Right hindlimb (tissue), 1 donor: ENCODE results near the gene LRR1.
A peak's percentile ranks its signal among the peaks of the same experiment; 100 is the strongest.
"Not testable (repeated sequence)": the region's sequence is repeated elsewhere in the genome, so short reads cannot be mapped to it uniquely, and the experiment has no call there.

Source experiments
- DNase-seq: peaks from one replicate; pipeline ENCODE4 v3.0.0-alpha.2; 2018

The LRR1 gene

DNA sequence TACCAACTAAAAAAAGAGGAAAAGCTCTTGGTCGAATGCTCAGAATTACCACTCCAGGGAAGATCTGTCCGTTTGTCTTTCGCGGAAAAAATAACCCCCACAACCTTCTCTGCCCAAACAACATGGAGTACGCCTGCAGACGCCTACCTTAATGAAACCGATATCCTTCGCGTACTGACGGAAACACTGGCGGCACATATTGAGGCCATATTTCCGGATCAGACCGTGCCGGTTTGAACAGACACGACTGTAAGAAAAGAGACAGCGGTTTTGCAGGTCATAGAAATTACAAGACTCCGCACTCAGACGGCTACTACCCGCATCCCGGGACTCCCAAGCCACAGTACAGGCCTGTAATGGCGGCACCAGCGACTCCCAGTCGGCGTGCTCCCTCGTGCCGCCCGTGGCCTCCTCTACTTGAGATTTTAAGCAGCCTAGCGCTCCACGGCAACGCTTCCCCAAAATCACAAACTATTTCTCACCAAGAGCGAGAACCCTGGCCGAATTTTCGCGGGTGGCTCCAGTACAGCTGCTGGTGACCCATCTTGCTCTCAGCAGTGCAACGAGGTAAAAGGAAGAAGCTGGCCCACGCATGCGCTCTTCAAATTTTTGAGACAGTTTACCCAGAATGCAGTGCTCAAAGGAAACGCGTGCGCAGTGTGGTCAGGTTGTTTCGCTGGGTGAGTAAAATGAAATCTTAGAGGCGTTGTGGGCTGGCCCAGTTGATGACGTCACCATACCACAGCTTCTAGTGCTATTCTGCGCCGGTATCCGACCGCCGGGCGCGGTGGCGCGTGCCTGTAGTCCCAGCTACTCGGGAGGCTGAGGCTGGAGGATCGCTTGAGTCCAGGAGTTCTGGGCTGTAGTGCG is 12.7 kb upstream of the LRR1 start, which contains the start of gene RPS29:
Gene RPS29 (minus strand): TSS at position 578 of the 870 bp plus-strand sequence. CDS start 34 bp downstream, at position 544.
- peak; percentile 99 for DNase-seq

DNA sequence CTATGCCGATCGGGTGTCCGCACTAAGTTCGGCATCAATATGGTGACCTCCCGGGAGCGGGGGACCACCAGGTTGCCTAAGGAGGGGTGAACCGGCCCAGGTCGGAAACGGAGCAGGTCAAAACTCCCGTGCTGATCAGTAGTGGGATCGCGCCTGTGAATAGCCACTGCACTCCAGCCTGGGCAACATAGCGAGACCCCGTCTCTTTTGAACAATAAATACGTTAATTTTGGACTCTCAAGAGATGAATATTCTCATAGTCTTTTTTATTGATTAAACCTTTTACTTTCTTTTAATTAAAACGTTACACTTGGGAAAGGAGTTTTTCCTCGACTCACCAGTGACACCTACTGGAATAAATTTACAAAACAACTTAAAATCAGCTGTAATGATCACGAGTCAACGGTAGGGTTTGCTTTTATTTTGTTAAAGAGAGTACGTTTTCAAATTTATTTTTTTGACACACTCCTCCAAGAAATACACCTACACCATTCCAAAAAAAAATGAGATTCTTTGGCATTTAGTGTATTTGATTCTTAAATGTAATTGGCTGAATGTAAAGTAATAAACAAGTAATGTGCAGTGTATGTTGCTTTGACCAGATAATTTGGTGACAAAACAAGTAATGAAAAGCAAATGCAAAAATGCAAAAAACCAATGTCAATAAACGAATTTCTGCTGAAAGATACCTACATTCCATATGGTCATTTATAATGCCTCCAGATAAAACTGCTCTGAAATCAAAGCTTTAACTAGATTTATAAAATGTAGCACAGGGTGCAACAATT is 11.9 kb upstream of the LRR1 start:
- no peak for DNase-seq

- DNase-seq = no peak
Observed at GRCh38 chr14:49589387-49589786, 9.4 kb upstream of the LRR1 start.

- no peak for DNase-seq
Observed at GRCh38 chr14:49593016-49593415, 5.7 kb upstream of the LRR1 start.

DNA sequence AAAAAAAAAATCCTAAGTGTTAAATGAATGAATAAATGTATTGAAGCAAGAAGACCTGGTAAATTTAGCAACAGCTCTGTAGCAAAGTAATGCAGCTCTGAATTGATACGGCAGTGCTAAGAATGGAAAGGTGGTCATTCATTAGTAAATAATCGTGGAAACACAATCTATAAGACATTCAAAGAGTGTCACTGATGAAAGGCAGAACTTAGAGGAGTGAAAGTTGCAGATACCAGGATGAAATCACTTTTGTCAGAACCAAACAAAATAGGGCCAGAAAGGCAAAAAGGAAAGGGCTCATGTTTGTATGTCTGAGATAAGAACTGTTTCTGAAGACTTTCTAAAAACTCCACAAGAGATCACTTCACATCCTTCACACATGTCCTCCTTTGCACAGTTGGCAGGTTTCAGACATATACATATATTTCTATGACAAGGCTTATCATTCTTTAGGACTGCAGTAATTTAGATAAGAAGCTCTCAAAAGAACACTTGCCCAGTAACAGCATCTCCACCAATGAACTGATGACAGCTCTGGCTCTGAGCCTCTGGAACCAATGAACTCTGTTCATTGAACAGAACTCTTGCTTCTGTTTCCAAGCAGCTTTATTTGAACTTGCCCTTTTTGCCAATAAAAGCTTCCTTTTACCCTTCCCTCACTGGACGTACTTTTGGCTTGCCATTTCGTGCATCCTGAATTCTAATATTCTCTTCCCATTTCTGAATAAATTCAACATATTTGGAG is 4.2 kb upstream of the LRR1 start:
- no peak for DNase-seq

- no peak for DNase-seq
Observed at GRCh38 chr14:49598189-49598484, 603 bp upstream of the LRR1 start.

GRCh38 chr14:49607583-49607982 is 8.8 kb downstream of the LRR1 start:
- no peak for DNase-seq

DNA sequence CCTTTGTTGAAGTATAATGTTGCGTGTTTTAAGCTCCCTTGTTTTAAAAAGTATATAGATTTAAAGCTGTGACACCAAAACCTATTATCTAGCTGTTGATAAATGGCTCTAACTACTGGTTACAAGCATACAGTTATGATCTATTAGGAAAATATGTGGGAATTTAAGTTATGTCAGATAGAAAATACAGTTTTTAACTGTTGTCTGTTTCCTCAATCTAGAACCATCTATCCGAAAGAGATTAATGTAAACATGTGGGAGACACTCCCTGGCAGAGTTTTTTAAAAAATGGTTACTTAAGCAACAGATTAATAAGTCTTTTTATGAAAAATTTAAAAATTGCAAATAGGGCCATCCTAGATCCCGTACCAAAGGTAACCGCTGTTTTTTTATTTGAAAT is 13.5 kb downstream of the LRR1 start:
- no peak for DNase-seq

- no peak for DNase-seq
Observed at GRCh38 chr14:49612671-49613070, 13.9 kb downstream of the LRR1 start.

DNA sequence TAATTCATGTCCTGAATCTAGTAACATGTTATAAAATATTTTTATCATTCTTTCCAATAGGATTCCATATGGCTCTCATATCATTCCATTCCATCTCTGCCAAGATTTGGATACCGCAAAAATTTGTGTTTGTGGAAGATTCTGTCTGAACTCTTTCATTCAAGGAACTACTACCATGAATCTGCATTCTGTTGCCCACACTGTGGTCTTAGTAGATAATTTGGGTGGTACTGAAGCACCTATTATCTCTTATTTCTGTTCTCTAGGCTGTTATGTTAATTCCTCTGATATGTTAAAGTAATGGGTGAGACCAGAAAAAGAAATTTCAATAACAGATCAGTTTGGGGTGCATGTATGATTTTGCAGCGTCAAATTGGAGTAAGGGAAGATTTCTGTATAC is 15.5 kb downstream of the LRR1 start:
- DNase-seq = no peak

- no peak for DNase-seq
Observed at GRCh38 chr14:49615776-49616175, 17.0 kb downstream of the LRR1 start.

DNA sequence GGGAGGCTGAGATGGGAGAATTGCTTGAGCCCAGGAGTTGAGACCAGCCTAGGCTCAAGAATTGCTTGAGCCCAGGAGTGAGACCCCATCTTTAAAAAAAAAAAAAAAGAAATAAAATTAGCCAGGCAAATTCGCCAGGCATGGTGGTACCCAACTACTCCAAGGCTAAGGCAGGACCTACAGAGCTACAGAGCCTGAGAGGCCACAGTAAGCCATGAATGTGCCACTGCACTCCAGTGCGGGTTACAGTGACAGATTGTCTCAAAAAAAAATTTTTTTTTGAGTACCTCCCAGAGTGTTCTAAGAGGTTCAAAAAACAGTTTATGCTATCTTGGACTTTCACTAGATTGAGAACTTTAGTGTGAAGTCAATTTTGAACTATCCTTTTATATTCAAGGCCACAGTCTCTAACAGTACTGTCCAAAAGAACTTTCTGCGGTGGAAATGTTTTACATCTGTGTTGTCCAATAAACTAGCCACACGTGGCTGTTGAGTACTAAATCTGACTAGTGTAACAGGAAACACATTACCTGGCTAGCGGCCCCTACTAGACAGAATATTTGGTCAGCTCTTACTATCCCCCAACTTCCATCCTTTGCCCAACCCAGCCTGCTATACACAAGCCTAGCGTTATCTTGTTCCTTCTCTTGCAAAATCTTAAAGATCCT is 19.2 kb downstream of the LRR1 start:
- no peak for DNase-seq

GRCh38 chr14:49619273-49619672 is 20.5 kb downstream of the LRR1 start:
- DNase-seq = not testable (repeated sequence)

- DNase-seq = no peak
Observed at GRCh38 chr14:49619730-49620129, 21.0 kb downstream of the LRR1 start.

DNA sequence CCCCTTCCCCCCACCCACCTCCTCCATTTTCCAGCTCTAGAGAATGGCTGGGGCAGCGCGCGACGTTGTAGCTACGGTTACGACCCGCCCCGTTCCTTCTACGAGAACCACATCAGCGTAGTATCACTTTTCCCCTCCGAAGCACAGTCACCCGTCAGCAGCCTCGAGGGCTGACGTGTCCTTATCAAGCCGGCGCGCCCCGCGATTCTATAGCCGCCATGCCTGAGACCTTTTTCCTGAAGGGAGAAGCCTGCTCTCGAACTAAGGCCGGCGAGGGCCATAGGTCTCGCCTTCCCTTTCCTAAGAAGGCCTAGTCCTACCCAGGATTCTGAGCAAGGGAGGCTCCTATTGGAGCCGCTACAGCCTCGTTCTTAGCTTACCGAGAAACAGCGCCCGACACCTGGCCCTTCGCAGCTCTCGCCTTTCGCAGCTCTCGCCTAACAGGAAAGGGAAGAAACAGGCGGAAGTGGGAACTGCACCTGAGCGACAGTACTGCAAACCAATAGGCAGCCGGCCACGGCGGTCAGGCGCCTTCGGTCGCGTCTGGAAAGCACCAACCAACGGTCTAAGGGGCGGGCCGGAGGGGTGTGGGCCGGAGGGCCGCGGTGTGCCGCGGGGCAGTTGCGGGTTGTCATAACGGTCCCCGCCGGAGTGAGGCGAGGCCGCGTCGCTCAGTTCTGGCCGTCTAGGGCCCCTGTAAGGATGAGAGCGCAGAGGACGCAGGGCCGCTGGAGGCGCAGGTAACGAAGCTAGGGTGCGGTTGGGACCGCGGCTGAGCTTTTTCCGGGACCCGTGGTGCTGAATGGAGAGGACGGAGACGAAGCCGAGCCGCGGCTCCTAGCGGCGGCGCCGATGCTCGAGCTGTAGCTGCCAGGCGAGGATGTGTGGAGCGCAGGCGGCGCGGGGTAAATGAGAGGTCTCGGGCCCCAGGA is 21.7 kb downstream of the LRR1 start, which contains the start of the genes MGAT2 and RPL36AL:
Gene MGAT2 (plus strand): TSS at position 618 of the 932 bp plus-strand sequence. CDS start 470 bp downstream, outside the sequence.
Gene RPL36AL (minus strand): TSS at position 445 of the 932 bp plus-strand sequence. CDS start 1,522 bp downstream, outside the sequence.
- peak; percentile 99 for DNase-seq

- peak; percentile 81 for DNase-seq
Observed at GRCh38 chr14:49621114-49621881, 22.6 kb downstream of the LRR1 start.

DNA sequence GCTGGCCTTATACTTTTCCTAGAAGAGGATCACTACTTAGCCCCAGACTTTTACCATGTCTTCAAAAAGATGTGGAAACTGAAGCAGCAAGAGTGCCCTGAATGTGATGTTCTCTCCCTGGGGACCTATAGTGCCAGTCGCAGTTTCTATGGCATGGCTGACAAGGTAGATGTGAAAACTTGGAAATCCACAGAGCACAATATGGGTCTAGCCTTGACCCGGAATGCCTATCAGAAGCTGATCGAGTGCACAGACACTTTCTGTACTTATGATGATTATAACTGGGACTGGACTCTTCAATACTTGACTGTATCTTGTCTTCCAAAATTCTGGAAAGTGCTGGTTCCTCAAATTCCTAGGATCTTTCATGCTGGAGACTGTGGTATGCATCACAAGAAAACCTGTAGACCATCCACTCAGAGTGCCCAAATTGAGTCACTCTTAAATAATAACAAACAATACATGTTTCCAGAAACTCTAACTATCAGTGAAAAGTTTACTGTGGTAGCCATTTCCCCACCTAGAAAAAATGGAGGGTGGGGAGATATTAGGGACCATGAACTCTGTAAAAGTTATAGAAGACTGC is 23.4 kb downstream of the LRR1 start:
- DNase-seq = no peak

- no peak for DNase-seq
Observed at GRCh38 chr14:49623387-49623786, 24.6 kb downstream of the LRR1 start.

DNA sequence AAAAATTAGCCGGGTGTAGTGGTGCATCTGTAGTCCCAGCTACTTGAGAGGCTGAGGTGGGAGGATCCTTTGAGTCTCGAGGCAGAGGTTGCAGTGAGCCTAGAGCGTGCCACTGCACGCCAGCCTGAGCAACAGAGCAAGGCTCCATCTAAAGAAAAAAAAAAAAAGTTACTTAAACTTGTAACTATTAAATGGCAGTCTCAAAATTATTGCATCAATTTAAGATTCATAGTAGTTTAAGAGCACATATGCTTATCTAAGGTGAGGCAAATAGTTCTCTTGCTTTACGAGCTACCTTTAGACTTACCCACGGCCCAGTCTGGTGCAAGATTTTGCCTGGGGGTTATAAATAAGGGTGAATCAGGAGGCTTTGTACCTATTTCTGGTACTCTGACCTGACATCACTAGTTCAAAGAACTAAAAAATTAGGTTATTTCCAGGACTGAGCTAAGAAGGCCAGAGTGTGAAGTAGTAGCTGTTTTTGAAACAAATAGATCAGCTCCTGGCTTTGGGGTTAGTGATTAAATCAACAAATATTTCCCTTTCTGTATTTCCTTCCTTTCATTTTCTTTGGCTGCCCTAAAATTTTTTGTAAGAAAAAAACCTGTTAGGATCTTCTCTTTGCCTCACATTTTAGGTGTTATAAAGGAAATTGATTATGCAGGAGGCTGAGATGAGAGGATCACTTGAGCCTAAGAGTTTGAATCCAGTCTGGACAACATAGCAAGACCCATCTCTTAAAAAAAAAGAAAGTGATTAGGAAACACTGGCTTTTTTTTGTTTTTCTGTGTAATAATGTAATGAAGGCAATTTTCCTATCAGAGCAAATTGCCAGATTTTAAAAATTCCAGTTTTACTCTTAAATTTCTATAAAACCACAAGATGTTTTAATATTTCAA is 25.4 kb downstream of the LRR1 start:
- no peak for DNase-seq
